GM18951 (cell line): ENCODE data around the gene ACTL10.
"Not testable (repeated sequence)": the region's sequence is repeated elsewhere in the genome, so short reads cannot be mapped to it uniquely, and the experiment has no call there.

Experiments
- POLR2A ChIP-seq: IDR thresholded peaks from 4 replicates; pipeline ENCODE4 v1.6.1; 2011; ENCODE audit warnings: mild to moderate bottlenecking; ENCODE audit not compliant: insufficient read length, insufficient read depth; ENCODE audit errors: extremely low read depth
- in situ Hi-C: fragments of 300-500 bp; cut with MboI; formaldehyde crosslinking; loops from one replicate; pipeline ENCODE4 v1.12.0; 2022; ENCODE audit warnings: low sequenced_read_pairs, mixed read lengths, inconsistent platforms; ENCODE audit not compliant: unreplicated experiment

ACTL10 gene

DNA sequence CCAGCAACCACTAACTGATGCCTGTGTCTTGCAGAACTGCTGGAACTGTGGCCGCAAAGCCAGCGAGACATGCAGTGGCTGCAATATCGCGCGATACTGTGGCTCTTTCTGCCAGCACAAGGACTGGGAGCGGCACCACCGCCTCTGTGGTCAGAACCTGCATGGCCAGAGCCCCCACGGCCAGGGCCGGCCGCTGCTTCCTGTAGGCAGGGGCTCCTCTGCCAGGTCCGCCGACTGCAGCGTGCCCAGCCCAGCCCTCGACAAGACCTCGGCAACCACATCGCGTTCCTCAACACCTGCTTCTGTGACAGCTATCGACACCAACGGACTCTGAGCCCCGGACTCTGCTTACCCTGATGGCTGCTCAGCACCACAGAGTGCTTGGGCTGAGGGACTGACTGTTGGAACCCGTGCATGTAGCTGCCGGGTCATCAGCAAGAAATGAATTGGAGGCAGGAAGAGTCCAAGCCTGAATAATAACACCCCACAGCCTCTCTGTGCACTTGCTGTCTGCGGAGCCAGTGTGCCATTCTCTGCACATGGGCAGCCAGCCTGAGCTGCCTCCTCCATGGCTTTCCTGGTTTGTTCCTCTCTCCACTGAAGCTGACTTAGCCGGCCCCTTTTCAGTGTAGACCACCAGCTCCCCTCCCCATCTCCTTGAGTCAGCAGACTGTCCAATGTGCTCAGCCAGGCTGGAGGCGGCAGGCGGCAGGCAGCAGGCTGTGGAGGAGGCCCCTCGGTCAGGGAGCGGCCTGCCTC, 22.3 kb upstream of the ACTL10 start:
- in situ Hi-C loops = no loop called here
- no peak for TF ChIP-seq POLR2A

- TF ChIP-seq POLR2A = no peak
- in situ Hi-C loops = no loop called here
These were observed 21.7 kb upstream of the ACTL10 start for GRCh38 chr20:33645072-33645358.

GRCh38 chr20:33645396-33645795, 21.3 kb upstream of the ACTL10 start:
- in situ Hi-C loops = no loop called here
- TF ChIP-seq POLR2A = no peak

DNA sequence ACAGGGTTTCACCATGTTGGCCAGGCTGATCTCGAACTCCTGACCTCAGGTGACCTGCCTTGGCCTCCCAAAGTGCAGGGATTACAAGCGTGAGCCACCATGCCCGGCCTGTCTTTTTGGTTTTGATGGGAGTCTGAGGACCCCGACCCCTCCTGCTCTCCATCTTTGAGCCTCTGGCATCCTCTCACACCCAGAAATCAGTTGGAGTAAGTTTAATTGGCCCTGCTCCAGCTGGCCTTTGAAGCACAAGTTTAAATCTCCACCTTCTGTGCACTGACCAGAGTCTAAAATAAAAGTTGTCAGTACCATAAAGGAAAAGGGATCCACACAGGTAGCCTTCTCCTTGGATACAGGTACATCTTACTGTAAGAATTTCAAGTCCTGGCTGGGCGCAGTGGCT, 20.6 kb upstream of the ACTL10 start:
- TF ChIP-seq POLR2A = no peak
- in situ Hi-C loops = no loop called here

GRCh38 chr20:33646959-33647602, 19.7 kb upstream of the ACTL10 start:
- in situ Hi-C loops = not testable (repeated sequence)

DNA sequence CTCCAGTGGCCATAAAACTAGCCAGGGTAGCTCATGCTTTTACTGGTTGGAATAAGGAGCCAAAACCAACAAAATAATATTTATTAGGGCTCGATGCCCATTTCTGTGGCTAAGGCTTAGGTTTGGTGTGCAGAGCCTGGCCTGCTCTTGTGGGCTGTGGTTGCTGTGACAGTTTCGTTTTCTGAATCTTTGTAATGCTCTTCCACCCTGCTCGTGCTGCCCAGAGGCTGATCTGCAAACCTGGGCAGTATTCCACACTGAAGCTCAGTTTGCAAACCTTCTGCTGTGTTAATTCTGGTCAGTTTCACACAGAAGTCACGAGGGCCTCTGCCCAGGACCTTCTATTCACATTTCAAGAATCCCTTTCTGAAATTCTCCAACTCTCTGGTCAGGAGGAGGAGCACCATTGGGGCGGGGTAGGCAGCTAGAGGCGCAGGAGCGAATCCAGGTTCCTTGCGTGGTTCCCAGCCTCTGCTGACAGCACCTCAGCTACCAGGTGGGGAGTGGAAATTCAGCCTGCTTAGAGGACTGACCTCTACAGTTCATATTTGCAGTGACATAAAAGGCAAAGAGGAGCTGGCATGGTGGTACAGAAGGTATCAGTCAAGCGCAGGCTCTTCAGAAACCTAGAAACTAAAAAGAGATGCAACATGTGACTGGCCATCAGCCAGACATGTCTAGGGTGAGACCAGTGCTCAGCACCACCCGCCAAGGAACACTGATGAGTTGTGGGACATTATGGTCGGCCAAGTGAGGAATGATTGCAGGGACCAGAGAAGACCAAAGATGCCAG, 18.9 kb upstream of the ACTL10 start:
- TF ChIP-seq POLR2A = no peak
- in situ Hi-C loops = no loop called here

GRCh38 chr20:33648396-33649004, 18.2 kb upstream of the ACTL10 start:
- in situ Hi-C loops = no loop called here
- TF ChIP-seq POLR2A = no peak

GRCh38 chr20:33649201-33649681, 17.5 kb upstream of the ACTL10 start:
- no peak for TF ChIP-seq POLR2A
- in situ Hi-C loops = no loop called here

GRCh38 chr20:33650111-33650752, 16.5 kb upstream of the ACTL10 start:
- in situ Hi-C loops = no loop called here
- no peak for TF ChIP-seq POLR2A

DNA sequence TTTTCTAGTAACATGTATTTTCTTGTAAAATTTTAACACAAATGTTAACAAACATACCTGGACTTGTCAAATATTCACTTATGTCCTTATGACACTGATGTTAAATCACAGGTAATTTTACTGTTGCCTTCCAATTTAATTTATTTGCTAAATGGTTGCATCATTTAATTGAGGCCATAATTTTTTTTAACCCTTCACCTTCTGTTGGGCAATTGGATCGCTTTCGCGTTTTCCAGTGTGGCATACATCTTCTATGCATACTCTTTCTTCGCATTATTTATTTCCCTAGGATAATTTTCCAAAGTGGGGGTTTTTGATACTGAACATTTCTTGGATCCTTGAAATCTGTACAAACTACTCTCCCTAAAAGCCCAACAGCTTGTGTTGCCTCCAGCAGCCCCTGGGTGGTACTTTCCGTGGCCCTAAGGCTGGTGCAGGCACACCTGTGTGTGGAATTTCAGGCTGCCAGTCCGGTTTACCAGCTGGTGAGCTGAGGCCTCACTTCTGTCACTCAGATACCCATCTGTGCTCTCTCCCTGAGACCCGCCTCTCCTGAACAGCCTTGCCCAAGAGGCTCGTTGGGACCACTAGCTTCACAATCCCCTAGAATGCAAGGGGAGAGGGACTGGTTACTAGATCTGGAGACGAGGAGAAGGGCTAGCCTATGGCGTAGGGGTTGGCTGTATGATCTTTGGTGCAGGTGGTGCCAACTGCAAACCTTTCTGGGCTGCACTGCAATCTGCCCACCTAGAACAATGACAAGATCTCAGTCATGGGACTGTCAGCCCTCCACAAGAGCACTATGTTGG, 15.8 kb upstream of the ACTL10 start:
- TF ChIP-seq POLR2A = no peak
- in situ Hi-C loops = no loop called here

DNA sequence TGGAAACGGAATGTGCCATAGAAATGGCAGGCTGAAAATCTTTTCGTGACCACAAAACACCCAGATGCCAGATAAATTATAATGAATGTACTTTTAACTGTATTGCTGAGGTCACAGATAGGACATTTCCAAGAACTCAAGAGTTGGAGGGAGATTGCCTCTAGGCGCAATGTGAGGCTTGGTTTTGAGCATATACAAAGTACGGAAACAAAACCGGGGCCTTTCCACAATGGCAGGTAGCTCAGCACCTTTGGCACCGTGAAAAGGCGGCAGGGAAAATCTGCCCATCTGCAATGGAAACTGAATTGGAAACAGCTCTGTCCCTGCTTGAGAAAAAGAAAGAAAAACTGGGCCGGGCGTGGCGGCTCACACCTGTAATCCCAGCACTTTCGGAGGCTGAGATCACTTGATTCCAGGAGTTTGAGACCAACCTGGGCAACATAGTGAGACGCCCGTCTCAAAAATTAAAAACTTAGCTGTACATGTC, 15.1 kb upstream of the ACTL10 start:
- in situ Hi-C loops = no loop called here
- no peak for TF ChIP-seq POLR2A

GRCh38 chr20:33653218-33653899, 13.4 kb upstream of the ACTL10 start:
- no peak for TF ChIP-seq POLR2A
- in situ Hi-C loops = no loop called here
